ENCODE measurements around the gene ADD2.

DNA sequence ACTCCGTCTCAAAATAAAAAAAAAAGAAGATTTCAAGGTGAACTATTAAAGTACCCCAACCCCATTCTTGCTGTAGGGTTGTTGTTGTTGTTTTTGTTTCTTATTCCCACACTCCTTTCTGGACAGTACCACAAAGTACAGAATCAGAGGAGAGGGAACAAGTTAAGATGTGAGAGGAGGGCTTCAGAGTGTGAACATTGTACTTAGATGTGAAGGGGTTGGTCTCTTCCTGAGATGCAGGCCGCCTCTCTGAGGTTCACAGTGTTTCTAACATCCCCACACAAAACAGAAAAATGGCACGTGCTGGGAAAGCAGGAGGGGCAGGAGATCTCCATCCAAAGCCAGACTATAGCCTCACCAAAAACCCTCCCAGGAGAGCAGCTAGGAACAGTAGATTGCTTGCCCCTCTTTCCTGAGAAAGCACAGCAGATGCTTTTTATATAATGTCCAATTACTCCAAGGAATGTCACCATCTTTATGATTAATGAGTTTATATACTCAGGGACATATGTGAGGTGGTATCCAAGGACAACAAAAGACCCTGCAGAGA is 22.6 kb downstream of the ADD2 start:
- TF ChIP-seq ZFP3 (CRISPR knock-in tag; IDR thresholded peaks at IDR 0.05) (no peak), CSDC2 (CRISPR knock-in tag; IDR thresholded peaks at IDR 0.05) (no peak), ZNF8 (CRISPR knock-in tag; IDR thresholded peaks at IDR 0.05) (no peak), RARB (CRISPR knock-in tag; IDR thresholded peaks at IDR 0.05) (no peak), OSR1 (CRISPR knock-in tag; IDR thresholded peaks at IDR 0.05) (no peak)
- TF ChIP-seq, protein P1, sequence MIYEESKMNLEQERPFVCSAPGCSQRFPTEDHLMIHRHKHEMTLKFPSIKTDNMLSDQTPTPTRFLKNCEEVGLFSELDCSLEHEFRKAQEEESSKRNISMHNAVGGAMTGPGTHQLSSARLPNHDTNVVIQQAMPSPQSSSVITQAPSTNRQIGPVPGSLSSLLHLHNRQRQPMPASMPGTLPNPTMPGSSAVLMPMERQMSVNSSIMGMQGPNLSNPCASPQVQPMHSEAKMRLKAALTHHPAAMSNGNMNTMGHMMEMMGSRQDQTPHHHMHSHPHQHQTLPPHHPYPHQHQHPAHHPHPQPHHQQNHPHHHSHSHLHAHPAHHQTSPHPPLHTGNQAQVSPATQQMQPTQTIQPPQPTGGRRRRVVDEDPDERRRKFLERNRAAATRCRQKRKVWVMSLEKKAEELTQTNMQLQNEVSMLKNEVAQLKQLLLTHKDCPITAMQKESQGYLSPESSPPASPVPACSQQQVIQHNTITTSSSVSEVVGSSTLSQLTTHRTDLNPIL (CRISPR knock-in tag; IDR thresholded peaks at IDR 0.05; ENCODE audit: low read depth): no peak
- TF ChIP-seq, protein P2, sequence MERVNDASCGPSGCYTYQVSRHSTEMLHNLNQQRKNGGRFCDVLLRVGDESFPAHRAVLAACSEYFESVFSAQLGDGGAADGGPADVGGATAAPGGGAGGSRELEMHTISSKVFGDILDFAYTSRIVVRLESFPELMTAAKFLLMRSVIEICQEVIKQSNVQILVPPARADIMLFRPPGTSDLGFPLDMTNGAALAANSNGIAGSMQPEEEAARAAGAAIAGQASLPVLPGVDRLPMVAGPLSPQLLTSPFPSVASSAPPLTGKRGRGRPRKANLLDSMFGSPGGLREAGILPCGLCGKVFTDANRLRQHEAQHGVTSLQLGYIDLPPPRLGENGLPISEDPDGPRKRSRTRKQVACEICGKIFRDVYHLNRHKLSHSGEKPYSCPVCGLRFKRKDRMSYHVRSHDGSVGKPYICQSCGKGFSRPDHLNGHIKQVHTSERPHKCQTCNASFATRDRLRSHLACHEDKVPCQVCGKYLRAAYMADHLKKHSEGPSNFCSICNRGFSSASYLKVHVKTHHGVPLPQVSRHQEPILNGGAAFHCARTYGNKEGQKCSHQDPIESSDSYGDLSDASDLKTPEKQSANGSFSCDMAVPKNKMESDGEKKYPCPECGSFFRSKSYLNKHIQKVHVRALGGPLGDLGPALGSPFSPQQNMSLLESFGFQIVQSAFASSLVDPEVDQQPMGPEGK (CRISPR knock-in tag; IDR thresholded peaks at IDR 0.05; ENCODE audit: borderline replicate concordance): no peak
- TF ChIP-seq, protein P3, sequence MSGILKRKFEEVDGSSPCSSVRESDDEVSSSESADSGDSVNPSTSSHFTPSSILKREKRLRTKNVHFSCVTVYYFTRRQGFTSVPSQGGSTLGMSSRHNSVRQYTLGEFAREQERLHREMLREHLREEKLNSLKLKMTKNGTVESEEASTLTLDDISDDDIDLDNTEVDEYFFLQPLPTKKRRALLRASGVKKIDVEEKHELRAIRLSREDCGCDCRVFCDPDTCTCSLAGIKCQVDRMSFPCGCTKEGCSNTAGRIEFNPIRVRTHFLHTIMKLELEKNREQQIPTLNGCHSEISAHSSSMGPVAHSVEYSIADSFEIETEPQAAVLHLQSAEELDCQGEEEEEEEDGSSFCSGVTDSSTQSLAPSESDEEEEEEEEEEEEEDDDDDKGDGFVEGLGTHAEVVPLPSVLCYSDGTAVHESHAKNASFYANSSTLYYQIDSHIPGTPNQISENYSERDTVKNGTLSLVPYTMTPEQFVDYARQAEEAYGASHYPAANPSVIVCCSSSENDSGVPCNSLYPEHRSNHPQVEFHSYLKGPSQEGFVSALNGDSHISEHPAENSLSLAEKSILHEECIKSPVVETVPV (CRISPR knock-in tag; IDR thresholded peaks at IDR 0.05): no peak

All from SK-N-SH treated with all-trans-retinoic acid at 6 μM for 48 hours (cell line).